ENCODE results near the gene MAF. TPM values are rescaled to one million over a fixed set of nuclear protein-coding genes. Genes with fewer than 3 reads are reported as not detected.
A peak's percentile ranks its signal among the peaks of the same experiment; 100 is the strongest.

MAF gene
- total and polyA plus RNA-seq, 2 experiments from 2014 or later, result 0.91 to 2.5 TPM

DNA sequence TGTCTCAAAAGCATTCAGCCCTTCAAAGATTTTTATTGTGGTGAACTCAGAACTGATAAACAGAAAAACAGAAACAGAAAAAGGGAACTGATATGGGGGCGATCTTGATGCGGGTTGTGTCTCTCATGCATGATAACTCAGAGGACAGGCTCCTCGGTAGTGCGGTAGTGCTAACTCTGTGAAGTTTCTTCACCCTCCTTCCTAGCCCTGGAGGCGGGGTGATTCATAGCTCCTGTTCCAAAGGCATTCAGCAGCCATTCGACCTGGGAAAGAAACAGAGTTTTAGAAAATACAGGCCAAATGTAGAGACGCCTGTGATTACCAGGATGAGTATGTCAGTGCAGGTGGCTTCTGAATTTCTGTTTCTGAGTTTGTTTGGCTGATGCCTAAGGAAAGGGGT is 5.5 kb upstream of the MAF start:
- H2AFZ ChIP-seq, result peak overlapping the region; percentile 29; the same call in 1 of the 2 replicates
- no peak overlapping the region for H3K27ac Mint-ChIP-seq
- no peaks in the 10 kb centered on the region; the same call in 2 of the 3 replicates for H3K36me3 Mint-ChIP-seq (ENCODE audit: low read depth)
- DNase-seq (ENCODE audit: low spot score), result peak; percentile 27
- H3K27me3 ChIP-seq (ENCODE audit: insufficient read depth), result 0 out of 2 replicates have a peak, but pooled peaks cover 3% of the 10 kb centered on the region
- no peaks in the 10 kb centered on the region for H4K20me1 ChIP-seq (replicated peaks; ENCODE audit: insufficient read depth)
- peaks cover 13% of the 10 kb centered on the region for H3K4me1 Mint-ChIP-seq
- H3K79me2 ChIP-seq (replicated peaks; ENCODE audit: insufficient read depth), result no peaks in the 10 kb centered on the region
- H3F3A ChIP-seq (replicated peaks; ENCODE audit: low read depth), result no peaks in the 10 kb centered on the region
- peak overlapping the region; percentile 42; the same call in 1 of the 2 replicates for H3K27ac ChIP-seq (ENCODE audit: low read depth)
- no peaks in the 10 kb centered on the region for H3K9me3 Mint-ChIP-seq
- no peak overlapping the region for H3K4me2 ChIP-seq
- H3K27me3 Mint-ChIP-seq (ENCODE audit: insufficient read depth, low read depth, poor library complexity), result peaks cover 6% of the 10 kb centered on the region
- no peak overlapping the region for H3K4me3 ChIP-seq
- H3K36me3 ChIP-seq (ENCODE audit: insufficient read depth), result no peaks in the 10 kb centered on the region
- TF ChIP-seq, protein P1, sequence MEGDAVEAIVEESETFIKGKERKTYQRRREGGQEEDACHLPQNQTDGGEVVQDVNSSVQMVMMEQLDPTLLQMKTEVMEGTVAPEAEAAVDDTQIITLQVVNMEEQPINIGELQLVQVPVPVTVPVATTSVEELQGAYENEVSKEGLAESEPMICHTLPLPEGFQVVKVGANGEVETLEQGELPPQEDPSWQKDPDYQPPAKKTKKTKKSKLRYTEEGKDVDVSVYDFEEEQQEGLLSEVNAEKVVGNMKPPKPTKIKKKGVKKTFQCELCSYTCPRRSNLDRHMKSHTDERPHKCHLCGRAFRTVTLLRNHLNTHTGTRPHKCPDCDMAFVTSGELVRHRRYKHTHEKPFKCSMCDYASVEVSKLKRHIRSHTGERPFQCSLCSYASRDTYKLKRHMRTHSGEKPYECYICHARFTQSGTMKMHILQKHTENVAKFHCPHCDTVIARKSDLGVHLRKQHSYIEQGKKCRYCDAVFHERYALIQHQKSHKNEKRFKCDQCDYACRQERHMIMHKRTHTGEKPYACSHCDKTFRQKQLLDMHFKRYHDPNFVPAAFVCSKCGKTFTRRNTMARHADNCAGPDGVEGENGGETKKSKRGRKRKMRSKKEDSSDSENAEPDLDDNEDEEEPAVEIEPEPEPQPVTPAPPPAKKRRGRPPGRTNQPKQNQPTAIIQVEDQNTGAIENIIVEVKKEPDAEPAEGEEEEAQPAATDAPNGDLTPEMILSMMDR (conservative IDR thresholded peaks at IDR 0.05; ENCODE audit: low read depth in 2 of 2), result no peak
- TF ChIP-seq EZH2 (IDR thresholded peaks at IDR 0.05; ENCODE audit: low read depth, unreplicated experiment) (no peak), JUNB (IDR thresholded peaks at IDR 0.05; ENCODE audit: unreplicated experiment) (no peak), CREB1 (CRISPR knock-in tag; IDR thresholded peaks at IDR 0.05; ENCODE audit: low read depth) (no peak), NANOG (IDR thresholded peaks at IDR 0.05; ENCODE audit: borderline replicate concordance) (no peak)
- H3K4me1 ChIP-seq (ENCODE audit: insufficient read depth), result peaks cover 10% of the 10 kb centered on the region; the same call in 1 of the 2 replicates
- ATAC-seq, result peak; percentile 13; the same call in 2 of the 3 replicates
- H3K9me2 ChIP-seq (ENCODE audit: insufficient read depth), result no peaks in the 10 kb centered on the region
- H3K4me3 Mint-ChIP-seq, result no peak overlapping the region

DNA sequence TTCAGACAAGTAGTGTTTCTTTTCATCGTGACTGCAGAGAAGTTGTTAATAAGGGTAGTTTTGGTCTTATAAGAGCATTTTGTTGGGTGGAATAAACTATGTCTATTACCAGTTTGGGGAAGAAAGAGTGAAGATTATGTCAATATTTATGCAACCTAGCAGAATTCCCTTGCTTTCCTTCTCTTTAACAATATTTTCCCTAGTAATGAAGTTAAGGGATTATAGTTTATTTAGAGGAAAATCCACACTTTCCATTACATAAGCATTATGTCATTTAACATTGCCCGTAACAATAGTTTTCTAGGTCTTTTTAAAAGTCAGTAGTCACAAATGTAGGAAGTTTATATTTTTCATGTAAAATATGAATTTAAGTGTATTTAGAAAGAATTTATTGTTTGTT is 2.5 kb upstream of the MAF start:
- no peak overlapping the region for H3K4me3 ChIP-seq
- no peaks in the 10 kb centered on the region for H3K9me3 Mint-ChIP-seq
- H3K4me2 ChIP-seq, result no peak overlapping the region

More for the DNA sequence above, 2.5 kb upstream of the MAF start:
- Mint-ChIP-seq H3K27ac (no peak overlapping the region), H3K4me1 (peaks cover 15% of the 10 kb centered on the region), H3K36me3 (ENCODE audit: low read depth) (no peaks in the 10 kb centered on the region; the same call in 2 of the 3 replicates), H3K27me3 (ENCODE audit: insufficient read depth, low read depth, poor library complexity) (peaks cover 23% of the 10 kb centered on the region), H3K4me3 (no peak overlapping the region)
- H2AFZ ChIP-seq, result no peak overlapping the region
- no peaks in the 10 kb centered on the region for H4K20me1 ChIP-seq (replicated peaks; ENCODE audit: insufficient read depth)
- H3F3A ChIP-seq (replicated peaks; ENCODE audit: low read depth), result no peaks in the 10 kb centered on the region
- ATAC-seq, result no peak
- DNase-seq (ENCODE audit: low spot score), result no peak
- TF ChIP-seq JUNB (IDR thresholded peaks at IDR 0.05; ENCODE audit: unreplicated experiment) (no peak), ZNF331 (CRISPR knock-in tag; IDR thresholded peaks at IDR 0.05; ENCODE audit: low read depth) (no peak)
- TF ChIP-seq, protein P1 (conservative IDR thresholded peaks at IDR 0.05; ENCODE audit: low read depth in 2 of 2), result no peak
- no peaks in the 10 kb centered on the region for H3K79me2 ChIP-seq (replicated peaks; ENCODE audit: insufficient read depth)
- H3K27me3 ChIP-seq (ENCODE audit: insufficient read depth), result peaks cover 17% of the 10 kb centered on the region
- no peaks in the 10 kb centered on the region for H3K9me2 ChIP-seq (ENCODE audit: insufficient read depth)
- no peaks in the 10 kb centered on the region for H3K36me3 ChIP-seq (ENCODE audit: insufficient read depth)
- H3K27ac ChIP-seq (ENCODE audit: low read depth), result no peak overlapping the region
- peaks cover 10% of the 10 kb centered on the region for H3K4me1 ChIP-seq (ENCODE audit: insufficient read depth)

All from GM23338 (cell line).